ENCODE data around the gene CES2.
A peak's percentile ranks its signal among the peaks of the same experiment; 100 is the strongest.
"Not testable (repeated sequence)": the region's sequence is repeated elsewhere in the genome, so short reads cannot be mapped to it uniquely, and the experiment has no call there.

The CES2 gene, protein sequence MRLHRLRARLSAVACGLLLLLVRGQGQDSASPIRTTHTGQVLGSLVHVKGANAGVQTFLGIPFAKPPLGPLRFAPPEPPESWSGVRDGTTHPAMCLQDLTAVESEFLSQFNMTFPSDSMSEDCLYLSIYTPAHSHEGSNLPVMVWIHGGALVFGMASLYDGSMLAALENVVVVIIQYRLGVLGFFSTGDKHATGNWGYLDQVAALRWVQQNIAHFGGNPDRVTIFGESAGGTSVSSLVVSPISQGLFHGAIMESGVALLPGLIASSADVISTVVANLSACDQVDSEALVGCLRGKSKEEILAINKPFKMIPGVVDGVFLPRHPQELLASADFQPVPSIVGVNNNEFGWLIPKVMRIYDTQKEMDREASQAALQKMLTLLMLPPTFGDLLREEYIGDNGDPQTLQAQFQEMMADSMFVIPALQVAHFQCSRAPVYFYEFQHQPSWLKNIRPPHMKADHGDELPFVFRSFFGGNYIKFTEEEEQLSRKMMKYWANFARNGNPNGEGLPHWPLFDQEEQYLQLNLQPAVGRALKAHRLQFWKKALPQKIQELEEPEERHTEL

DNA sequence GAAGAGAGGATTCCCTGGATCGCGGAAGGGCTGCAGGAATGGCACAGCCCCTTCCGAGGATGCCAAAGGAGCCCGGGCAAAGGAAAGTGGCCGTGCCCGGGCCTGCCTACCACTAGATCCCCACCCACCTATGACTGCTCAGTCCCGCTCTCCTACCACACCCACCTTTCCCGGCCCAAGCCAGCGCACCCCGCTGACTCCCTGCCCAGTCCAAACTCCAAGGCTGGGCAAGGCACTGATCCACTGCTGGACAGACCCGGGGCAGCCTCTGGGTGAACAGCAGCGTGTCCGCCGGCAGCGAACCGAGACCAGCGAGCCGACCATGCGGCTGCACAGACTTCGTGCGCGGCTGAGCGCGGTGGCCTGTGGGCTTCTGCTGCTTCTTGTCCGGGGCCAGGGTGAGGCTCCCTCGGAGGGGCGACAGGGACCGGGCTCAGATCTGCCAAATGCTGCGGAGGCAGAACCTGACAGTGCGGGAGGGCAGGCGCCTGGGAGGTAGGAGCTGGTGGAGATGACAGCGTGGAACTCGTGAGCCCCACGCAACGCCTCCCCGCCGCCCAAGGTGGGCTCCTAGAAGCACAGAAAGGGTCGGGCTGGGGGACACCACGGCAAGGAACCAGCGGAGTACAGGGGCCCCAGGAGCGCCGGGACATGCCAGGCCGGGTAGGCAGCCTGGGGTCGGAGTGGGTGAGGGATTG lies at the start of gene CES2:
CES2 (plus strand) TSS at position 203 of the 698 bp plus-strand sequence; CDS start at position 323, 120 bp downstream.
- DNase-seq (ENCODE audit: low spot score): peak; percentile 56

DNA sequence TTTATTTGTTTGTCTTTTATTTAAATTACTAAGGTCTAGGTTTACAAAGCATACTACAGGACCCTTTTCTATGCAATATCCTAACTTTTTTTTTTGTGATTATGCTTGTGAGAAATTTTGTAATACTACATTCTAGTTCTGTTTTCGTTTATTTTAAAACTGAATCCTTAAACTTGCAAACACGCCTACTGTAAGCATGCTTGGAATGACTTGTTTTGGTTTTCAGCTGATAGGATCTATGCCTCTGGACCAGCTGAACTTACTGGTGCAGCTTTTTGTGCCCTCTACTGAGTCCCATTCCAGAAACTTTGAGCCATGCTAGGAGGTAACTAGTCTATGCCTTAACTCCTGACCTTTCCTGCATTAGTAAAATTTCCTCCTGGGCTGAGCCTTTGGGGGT lies 49.0 kb upstream of the CES2 start:
- no peak for DNase-seq (ENCODE audit: low spot score)

DNA sequence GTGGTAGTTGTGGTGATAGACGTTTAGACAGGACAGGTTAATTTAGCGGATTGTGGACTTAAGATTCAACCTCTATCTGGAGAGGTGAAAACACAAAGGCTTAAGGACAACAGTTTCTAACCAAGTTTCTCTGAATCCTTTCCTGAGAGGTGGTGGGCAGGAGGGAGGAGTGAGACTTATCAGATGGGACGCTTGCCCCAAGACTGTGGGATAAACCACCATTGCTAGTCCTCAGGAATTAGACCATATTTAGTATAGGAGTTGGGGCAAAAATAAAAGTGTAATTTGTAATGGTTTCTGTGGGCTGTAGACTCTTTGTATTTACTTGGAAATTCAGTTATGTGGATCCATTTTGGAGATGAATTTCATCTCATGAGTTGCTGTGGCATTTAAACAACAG lies 48.4 kb upstream of the CES2 start:
- DNase-seq (ENCODE audit: low spot score): no peak

DNA sequence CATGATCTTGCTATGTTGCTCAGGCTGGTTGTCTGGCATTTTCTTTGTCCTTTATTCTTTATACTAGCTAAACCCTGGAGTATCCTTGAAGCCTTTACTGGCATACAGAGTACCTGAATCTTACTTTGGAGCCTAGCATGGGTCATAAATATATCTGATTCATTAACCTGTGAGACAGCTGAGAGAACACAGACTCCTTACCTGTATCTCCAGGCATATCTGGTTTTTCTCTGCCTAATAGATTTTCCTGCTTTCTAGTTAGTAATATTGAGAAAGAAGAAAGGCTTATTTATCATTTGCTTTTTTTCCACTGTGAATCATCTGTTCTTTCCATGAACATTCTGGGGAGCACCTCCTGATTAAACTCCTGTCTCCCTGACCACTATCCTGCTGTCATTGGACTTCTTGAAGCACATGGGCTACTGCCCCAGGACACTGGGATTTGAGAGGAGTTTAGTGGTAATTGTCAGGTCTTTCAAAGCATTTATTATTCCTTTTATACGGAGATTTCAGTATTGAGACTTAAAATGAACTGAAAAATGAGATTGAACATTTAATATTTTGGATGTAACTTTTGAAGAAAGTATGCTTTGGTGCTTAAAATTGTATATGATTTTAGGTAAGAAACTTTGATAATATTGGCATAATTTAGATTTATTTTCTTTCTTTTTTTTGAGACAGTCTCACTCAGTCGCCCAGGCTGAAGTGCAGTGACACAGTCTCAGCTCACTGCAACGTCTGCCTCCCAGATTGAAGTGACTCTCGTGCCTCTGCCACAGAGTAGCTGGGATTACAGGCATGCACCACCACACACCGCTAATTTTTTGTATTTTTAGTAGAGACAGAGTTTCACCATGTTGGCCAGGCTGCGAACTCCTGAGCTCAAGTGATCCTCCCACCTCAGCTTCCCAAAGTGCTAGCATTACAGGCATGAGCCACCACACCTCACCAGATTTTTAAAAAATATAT lies 46.4 kb upstream of the CES2 start:
- DNase-seq (ENCODE audit: low spot score): no peak

DNA sequence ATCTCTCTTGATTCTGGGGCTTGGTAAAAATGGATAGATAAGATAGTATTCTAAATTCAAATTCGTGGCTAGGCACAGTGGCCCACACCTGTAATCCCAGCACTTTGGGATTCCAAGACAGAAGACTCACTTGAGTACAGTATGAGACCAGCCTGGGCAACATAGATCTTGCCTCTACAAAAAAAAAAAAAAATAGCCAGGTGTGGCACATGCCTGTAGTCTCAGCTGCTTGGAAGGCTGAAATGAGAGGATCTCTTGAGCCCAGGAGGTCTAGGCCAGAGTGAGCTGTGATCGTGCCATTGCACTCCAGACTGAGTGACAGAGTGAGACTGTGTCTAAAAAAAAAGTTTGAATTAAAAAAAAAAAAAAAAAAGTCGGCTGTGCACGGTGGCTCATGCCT lies 45.7 kb upstream of the CES2 start:
- DNase-seq (ENCODE audit: low spot score): no peak

DNA sequence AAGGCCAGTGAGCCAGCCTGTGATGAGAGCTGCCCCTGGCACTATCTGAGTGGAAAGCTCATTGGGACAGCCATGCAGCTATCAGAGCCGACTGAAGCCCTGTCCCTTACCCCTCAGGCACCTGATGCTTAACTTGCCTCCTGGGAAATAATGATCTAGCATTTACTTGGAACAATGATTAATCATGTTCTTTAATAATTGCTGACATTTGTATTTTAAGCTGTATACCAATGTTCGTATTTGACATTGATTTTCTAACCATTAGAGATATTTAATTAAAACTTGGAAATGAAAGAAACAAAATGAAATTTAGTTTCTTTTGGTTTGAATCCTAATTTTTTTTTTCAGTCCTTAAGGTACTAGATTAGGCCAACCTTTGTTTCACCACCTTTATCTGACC lies 44.5 kb upstream of the CES2 start:
- DNase-seq (ENCODE audit: low spot score): no peak

DNA sequence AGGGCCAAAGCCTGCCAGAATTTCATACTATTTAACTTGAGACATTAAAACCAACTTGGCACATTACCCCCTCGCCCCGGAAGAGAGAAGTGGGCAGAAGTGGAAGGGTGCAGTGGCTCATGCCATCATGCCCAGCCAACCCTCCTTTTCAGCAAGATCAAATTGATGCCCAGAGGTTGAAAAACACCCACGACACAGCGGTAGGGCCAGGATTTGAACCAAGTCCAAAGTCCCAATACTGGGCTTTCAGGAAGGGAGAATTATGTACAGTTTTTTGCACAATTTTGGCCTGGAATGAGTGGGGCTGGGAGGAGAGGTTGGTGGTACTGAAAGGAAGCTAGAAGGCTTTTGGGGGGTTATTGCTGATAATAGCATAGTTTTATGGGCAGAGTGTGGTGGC lies 44.0 kb upstream of the CES2 start:
- DNase-seq (ENCODE audit: low spot score): no peak

DNA sequence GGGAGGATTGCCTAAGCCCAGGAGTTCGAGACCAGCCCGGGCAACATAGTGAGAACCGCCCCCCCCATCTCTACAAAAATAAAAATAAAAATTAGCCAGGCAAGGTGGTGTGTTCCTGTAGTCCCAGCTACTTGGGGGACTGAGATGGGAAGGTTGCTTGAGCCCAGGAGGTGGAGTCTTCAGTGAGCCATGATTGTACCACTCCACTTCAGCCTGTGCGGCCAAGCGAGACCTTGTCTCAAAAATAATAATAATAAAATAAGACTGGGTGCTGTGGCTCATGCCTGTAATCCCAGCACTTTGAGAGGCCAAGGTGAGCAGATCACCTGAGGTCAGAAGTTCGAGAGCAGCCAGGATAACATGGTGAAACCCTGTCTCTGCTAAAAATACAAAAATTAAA lies 43.5 kb upstream of the CES2 start:
- no peak for DNase-seq (ENCODE audit: low spot score)

DNA sequence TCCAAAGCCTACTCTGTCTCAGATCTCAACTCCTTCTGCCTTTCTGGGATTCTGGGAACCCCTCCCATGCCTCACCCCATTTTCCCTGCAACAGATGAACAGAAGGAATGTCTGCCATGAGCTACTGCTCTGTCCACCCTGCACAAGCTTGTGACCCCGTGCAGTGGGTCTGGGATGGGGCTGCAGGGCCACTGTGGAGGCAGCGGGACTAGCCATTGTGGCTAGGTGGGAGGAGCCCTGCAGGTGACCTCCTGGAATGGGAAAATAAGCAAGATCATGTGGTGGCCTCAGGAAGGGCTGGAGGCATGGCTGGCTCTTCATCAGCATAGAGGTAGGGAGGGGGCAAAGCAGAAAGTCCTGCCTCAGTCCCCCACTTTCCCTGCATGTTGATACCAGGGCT lies 41.3 kb upstream of the CES2 start:
- no peak for DNase-seq (ENCODE audit: low spot score)

DNA sequence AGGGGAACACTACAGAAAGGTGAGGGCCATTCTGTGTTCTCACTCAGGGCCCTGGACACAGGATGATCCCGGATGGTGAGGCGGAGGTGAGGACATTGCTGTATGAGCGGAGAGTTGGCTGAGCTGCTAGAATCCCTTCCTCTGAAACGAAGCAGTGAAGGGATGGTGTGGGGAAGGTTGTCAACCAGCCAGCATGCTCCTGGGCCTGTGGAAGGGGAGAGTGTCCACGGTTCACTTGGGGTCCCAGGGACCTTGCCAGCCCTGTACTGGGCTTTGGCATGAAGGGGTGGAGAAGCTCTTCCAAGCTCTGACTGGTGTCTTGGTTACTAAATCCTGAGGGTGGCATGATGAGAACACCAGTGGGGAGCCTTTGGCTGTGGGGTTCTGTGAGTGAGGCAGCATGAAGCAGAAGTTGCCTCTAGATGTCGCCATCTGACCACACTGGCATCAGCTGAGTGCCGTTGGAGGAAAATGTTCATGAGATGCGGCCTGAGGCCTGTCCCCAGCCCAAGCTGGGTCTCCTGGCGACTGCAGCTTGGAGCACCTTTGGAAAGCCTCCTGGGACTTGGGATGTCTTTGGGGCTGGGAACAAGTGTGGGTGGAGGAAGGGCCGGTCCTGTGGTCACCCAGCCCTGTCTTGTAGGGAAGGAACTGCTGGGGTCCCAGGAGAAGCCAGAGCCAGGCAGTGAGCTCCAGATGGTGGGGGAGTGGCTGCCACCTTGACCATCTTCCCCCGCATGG lies 40.2 kb upstream of the CES2 start:
- peak; percentile 67 for DNase-seq (ENCODE audit: low spot score)

DNA sequence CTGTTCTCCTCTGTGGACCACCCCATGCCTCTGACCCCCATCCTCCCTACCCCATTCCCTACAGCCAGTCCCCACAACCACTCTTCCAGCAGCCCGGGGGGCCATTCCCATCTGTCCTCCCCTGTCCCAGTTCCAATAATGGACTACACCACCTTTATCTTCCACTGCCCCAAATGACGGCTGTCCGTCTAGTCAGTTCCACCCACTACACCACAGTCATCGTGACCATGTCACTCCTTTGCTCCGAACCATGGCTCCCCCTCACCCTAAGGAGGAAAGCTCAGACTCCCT lies 39.7 kb upstream of the CES2 start:
- no peak for DNase-seq (ENCODE audit: low spot score)

DNA sequence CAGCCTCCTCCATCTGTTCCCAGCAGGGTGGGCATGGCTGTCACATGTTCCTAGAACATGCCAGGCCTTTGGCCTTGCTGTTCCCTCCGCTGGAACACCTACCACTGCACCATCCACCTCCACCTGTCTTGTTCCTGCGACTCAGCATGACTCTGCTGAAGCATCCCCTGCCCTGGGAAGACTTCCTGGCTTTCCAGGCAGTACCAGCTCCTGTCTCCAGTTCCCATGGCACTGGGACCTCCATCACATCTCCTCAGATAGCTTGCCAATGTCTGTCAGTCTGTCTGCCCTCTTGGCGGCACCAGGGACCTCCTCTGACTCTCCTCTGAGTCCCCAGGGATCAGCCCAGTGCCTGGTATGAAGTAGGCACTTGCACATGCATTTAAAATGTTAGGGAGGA lies 39.3 kb upstream of the CES2 start:
- no peak for DNase-seq (ENCODE audit: low spot score)

DNA sequence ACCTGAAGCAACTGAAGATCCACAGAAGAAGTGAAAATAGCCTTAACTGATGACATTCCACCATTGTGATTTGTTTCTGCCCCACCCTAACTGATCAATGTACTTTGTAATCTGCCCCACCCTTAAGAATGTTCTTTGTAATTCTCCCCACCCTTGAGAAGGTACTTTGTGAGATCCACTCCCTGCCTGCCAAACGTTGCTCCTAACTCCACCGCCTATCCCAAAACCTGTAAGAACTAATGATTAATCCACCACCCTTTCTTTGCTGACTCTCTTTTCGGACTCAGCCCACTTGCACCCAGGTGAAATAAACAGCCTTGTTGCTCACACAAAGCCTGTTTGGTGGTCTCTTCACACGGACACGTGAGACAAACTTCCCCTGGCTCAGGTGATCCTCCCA lies 38.6 kb upstream of the CES2 start:
- DNase-seq (ENCODE audit: low spot score): not testable (repeated sequence)

DNA sequence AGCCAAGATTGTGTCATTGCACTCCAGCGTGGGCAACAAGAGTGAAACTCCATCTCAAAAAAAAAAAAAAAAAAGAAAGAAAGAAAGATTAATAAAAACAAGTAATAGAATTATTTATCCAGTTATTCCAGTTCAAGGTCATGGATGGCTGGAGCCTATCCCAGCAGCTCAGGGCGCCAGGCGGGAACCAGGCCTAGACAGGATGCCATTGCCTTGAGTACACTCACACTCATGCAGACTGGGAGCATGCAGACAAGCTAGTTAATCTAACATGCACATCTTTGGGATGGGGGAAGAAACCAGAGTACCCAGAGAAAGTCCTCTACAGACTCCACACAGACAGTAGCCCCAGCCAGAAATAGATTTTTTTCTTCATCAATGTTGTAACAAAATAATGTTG lies 37.1 kb upstream of the CES2 start:
- DNase-seq (ENCODE audit: low spot score): peak; percentile 10

DNA sequence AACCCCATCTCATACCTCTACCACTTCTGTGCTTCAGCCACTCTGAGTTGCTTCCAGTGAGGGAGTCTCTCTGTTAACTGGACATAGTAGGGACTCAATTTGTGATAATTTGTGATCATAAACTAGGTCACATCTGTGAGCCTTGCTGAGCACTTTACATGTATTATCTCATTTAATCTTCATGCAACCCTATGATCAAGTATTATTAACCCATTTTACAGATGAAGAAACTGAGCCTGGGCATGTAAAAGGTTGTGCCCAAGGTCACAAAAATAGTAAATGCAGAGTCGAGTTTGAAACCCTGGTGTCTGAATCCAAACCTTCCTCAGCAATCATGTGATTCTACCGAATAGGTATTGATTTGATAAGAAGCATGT lies 36.4 kb upstream of the CES2 start:
- no peak for DNase-seq (ENCODE audit: low spot score)

DNA sequence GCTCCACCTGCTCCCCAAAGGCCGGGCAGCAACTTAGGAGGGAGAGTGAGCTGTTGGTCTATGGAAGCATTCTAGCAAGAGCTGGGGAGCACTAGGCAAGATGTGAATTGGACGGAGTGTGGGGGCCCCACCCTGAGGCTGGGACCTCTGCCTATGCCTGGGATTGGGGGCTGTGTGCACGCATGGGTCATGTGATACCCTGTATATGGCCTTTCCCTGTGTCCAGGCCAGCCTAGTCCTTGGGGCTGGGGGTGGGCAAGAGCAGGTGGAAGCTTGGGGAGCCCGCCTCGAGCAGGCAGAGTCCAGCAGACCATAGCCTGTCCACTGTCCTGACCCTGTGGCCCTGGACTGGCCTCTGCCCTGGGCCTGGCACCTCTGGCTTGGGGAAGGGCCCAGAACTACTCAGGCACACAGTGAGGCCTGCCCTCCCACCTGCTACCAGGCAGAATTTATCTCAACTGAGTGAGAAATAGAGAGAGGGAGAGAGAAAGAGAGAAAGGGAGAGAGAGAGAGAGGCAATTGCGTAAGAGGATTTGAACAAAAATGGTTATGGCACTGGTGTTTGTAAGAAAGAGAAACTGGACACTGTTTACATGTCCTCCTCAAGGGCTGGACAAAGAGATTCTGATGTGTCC lies 35.9 kb upstream of the CES2 start:
- DNase-seq (ENCODE audit: low spot score): peak; percentile 6

DNA sequence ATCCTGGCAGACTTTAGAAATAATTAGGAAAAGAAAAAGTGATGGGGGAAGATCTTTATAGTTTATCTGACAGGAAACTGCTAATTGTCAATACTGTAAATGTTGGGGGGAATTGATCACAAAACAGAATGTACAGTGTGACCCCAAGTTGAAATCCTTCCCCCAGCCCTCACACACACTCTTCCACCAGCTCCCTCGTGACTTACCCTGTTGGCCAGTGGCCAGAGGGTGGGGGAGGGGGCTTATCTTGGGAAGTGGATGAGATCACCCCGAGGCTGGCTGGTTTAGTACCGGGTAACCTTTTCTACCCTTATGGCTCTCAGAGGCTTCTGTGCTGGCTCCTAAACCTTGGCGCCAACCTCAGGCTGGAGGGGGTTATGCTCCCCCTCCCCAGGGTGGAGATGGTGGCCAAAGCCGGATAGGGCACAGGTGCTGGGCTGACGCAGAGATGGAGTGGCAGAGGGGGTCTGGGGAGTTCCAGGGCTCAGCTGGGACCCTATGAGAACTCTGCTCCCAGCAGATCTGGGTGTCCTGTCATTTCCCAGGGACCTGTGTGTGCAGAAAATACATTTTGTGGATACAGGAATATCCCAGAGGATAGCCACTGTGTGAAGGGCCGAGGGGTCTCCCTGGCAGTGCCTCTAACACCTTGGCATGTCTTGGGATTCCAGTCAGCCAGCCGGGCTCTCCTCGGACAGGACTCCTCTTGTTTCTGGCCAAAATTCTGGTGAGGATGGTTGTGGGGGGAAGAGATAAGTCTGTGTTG lies 35.2 kb upstream of the CES2 start:
- DNase-seq (ENCODE audit: low spot score): peak; percentile 57

DNA sequence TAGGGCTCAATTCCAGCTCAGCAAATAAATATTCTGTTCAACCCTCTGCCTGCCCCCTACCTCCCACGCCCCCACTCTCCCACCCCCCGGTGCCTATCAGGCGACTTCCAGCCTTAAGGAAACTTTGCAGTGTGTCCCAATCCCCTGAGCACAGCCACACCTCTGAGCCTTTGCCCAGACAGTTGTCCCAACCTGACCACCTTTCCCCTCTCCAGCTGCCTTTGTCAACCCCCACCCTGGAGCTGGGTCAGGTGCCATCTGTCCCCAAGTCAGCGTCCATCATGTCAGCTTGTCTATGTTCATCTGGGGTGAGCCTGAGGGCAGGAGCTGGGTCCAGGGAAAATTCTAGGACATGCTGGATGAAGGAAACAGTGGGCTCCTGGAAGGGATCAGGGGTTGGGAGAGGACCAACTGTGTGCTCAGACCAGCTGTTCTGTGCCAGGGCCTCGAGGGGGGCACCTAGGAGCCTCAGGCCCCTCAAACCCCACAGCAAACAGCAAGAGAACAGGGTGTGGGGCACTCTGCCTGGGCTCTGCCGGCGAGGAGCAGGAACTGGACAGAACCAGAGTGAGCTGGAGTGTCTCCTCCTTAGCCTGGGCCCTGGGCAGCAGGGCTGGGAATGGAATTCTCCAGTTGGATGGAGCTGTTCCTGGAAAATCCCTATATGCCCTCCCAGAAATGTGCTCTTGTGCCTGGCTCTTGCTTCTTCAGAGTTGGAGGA lies 34.4 kb upstream of the CES2 start:
- peak; percentile 4 for DNase-seq (ENCODE audit: low spot score)

DNA sequence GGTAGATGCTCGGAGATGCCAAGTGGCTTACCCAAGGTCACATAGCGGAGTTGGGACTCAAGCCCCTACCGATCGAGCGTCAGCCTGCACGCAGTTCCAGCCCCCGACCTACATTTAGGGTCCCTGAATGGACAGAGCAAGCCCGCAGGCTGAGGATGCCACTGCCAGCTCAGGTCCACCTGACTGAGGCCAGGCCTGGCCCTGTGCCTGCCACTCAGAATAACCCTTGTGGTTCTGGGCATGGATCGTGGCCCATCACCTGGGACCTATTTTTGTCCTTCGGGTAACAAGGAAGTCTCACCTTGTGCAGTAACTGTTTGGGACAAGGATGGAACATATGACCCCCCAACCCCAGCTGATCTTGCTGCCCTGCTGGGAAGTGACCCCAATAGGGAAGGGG lies 33.7 kb upstream of the CES2 start:
- DNase-seq (ENCODE audit: low spot score): no peak

Data from iPS-NIHi11 (cell line).